ENCODE data around the gene SCAF8. TPM values are rescaled to one million over a fixed set of nuclear protein-coding genes. Genes with fewer than 3 reads are reported as not detected.

Gene SCAF8
- total RNA-seq, 2 donors from 2014 or later = 32.0 to 55.2 TPM

DNA sequence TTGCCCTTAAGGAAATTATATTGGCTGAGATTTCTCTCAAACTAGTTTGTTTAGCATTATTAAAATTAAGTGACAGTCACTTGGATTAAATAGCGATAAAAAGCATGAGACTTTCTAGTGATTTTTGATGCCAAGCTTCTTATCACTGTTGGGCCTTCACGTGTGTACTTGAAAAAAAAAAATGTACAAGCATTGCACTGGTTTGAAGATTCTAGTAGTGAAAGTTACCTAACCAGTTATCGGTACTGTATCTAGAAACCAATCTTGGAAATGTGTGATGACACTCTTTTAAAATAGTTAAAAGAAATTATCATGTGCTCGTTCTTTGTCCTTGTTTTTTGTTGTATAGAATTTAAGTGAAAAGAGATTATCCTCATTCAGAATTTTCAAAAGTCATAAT, 102.1 kb downstream of the SCAF8 start:
- peaks cover 7 to 12% of the 10 kb centered on the region in 2 donors for H3K4me1 ChIP-seq (ENCODE audit: control insufficient read depth in 1 of 2, low read depth in 2 of 2)
- no peaks in the 10 kb centered on the region for H3K27me3 ChIP-seq (replicated peaks; ENCODE audit: insufficient read depth)
- DNase-seq (ENCODE audit: low spot score) (no peak), ATAC-seq (ENCODE audit: insufficient number of reproducible peaks, low FRiP score, low read depth) (no peak)
- peaks cover 9% of the 10 kb centered on the region for H3K36me3 ChIP-seq
- no peak overlapping the region for H3K27ac ChIP-seq
- no peak overlapping the region for H3K4me3 ChIP-seq
- TF ChIP-seq, protein P1, sequence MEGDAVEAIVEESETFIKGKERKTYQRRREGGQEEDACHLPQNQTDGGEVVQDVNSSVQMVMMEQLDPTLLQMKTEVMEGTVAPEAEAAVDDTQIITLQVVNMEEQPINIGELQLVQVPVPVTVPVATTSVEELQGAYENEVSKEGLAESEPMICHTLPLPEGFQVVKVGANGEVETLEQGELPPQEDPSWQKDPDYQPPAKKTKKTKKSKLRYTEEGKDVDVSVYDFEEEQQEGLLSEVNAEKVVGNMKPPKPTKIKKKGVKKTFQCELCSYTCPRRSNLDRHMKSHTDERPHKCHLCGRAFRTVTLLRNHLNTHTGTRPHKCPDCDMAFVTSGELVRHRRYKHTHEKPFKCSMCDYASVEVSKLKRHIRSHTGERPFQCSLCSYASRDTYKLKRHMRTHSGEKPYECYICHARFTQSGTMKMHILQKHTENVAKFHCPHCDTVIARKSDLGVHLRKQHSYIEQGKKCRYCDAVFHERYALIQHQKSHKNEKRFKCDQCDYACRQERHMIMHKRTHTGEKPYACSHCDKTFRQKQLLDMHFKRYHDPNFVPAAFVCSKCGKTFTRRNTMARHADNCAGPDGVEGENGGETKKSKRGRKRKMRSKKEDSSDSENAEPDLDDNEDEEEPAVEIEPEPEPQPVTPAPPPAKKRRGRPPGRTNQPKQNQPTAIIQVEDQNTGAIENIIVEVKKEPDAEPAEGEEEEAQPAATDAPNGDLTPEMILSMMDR (IDR thresholded peaks at IDR 0.05) = no peak
- H3K9me3 ChIP-seq = no peaks in the 10 kb centered on the region

DNA sequence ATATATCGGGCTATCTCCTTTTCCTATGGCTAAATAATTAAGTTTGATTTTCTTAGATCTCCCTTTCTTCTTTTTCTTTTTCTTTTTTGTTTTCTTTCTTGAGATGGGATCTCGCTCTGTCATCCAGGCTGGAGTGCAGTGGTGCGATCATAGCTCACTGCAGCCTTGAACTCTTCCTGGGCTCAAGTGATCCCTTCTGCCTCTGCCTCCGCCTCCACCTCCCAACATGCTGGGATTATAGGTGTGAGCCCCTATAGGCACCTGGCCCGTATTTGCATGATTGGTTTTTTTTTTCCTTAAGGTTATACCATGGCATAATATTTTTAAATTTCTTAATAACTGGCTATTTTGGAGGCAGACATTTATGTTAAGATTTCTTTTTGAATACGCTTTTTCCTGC, 106.3 kb downstream of the SCAF8 start:
- ATAC-seq (ENCODE audit: insufficient number of reproducible peaks, low FRiP score, low read depth) = no peak
- TF ChIP-seq, protein P1 (IDR thresholded peaks at IDR 0.05) = no peak
- no peaks in the 10 kb centered on the region for H3K27me3 ChIP-seq (replicated peaks; ENCODE audit: insufficient read depth)
- no peak overlapping the region for H3K4me3 ChIP-seq
- peaks cover 4 to 21% of the 10 kb centered on the region in 2 donors for H3K4me1 ChIP-seq (ENCODE audit: control insufficient read depth in 1 of 2, low read depth in 2 of 2)
- no peaks in the 10 kb centered on the region for H3K9me3 ChIP-seq
- DNase-seq (ENCODE audit: low spot score) = no peak
- H3K27ac ChIP-seq = no peak overlapping the region
- no peaks in the 10 kb centered on the region for H3K36me3 ChIP-seq

DNA sequence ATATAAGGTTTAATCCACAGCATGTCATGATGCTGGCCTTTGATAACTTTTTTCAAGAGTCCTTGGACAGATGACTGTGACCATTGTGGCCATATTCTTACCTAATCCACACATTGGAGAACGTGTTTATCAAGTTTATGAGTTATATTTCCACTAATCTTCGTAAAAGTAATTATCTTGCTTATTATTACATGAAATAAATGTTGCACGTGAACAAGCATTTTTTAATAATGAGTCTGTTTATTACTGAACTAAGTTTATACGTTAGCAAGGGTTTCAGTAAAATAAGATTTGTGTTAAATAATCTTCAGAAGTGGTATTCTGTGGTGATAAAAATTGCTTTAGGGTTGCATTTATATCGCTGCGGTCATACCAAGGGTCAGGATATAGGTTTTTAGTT, 107.1 kb downstream of the SCAF8 start:
- Histone ChIP-seq H3K9me3 (no peaks in the 10 kb centered on the region), H3K4me3 (no peak overlapping the region)

DNA sequence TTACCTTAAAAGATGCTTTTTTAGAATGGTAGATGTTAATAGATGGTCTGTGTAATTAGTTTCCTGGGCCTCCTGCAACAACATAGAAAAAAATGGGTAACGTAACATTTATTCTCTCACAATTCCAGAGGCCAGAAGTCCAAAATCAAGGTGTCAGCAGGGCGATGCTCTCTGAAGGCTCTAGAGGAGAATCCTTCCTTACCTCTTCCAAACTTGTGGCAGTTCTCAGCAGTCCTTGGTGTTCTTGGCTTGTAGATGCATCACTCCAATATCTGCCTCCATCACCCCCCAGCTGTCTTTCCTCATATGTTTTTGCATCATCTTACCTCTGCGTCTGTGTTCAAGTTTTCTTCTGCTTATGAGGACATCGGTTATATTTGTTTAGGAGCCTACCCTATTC, 107.9 kb downstream of the SCAF8 start:
- TF ChIP-seq, protein P1 (IDR thresholded peaks at IDR 0.05) = no peak
- ATAC-seq (ENCODE audit: insufficient number of reproducible peaks, low FRiP score, low read depth) = no peak
- no peak overlapping the region for H3K27ac ChIP-seq
- no peak for DNase-seq (ENCODE audit: low spot score)
- no peak overlapping the region for H3K4me3 ChIP-seq
- no peaks in the 10 kb centered on the region for H3K27me3 ChIP-seq (replicated peaks; ENCODE audit: insufficient read depth)
- H3K36me3 ChIP-seq = no peaks in the 10 kb centered on the region
- H3K4me1 ChIP-seq (ENCODE audit: control insufficient read depth in 1 of 2, low read depth in 2 of 2) = peaks cover 7 to 25% of the 10 kb centered on the region in 2 donors
- no peaks in the 10 kb centered on the region for H3K9me3 ChIP-seq

More for the DNA sequence above, 107.1 kb downstream of the SCAF8 start:
- Histone ChIP-seq H3K27me3 (replicated peaks; ENCODE audit: insufficient read depth) (no peaks in the 10 kb centered on the region), H3K36me3 (no peaks in the 10 kb centered on the region), H3K27ac (no peak overlapping the region), H3K4me1 (ENCODE audit: control insufficient read depth in 1 of 2, low read depth in 2 of 2) (peaks cover 4 to 25% of the 10 kb centered on the region in 2 donors)
- TF ChIP-seq, protein P1 (IDR thresholded peaks at IDR 0.05) = no peak
- no peak for ATAC-seq (ENCODE audit: insufficient number of reproducible peaks, low FRiP score, low read depth)
- DNase-seq (ENCODE audit: low spot score) = no peak

DNA sequence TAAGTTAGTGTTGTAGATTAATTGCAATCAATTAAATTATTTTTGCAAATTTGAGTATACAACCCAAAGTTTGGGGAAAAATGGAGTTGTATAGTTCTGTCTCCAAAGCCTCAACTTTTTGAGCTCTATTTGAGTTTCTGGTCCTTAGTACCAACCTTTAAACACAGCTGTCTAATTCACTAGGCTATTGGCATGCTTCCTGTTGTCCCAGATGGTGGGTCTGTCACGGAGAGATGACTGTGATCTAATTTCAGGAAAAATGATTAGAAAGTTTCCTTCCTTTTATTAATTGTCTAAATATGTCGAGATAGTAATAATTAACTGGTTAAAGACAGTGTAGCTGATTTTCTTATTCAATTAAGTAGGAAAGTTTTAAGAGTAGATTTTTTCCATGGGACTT, 109.6 kb downstream of the SCAF8 start:
- ATAC-seq (ENCODE audit: insufficient number of reproducible peaks, low FRiP score, low read depth) (no peak), DNase-seq (ENCODE audit: low spot score) (no peak)
- no peak overlapping the region for H3K27ac ChIP-seq
- H3K36me3 ChIP-seq = no peaks in the 10 kb centered on the region
- TF ChIP-seq, protein P1 (IDR thresholded peaks at IDR 0.05) = no peak
- H3K4me1 ChIP-seq (ENCODE audit: control insufficient read depth in 1 of 2, low read depth in 2 of 2) = peaks cover 13 to 36% of the 10 kb centered on the region in 2 donors
- H3K9me3 ChIP-seq = no peaks in the 10 kb centered on the region
- no peaks in the 10 kb centered on the region for H3K27me3 ChIP-seq (replicated peaks; ENCODE audit: insufficient read depth)
- H3K4me3 ChIP-seq = no peak overlapping the region

Measured in thoracic aorta (tissue), 2 donors.